H9 (cell line): ENCODE data around the gene INSYN2B. TPM values are rescaled to one million over a fixed set of nuclear protein-coding genes. Genes with fewer than 3 reads are reported as not detected.

Source experiments
- DNase-seq: peaks from one replicate; pipeline ENCODE4 v3.0.0-alpha.2; 2017
- H2AFZ ChIP-seq: one replicate; pipeline ENCODE4 v1.6.1; 2013; ENCODE audit warnings: mild to moderate bottlenecking, low read length, control low read depth, moderate library complexity
- H2AK5ac ChIP-seq: 2 replicates; pipeline ENCODE4 v1.6.1; 2013; ENCODE audit warnings: low read length, control low read depth, mixed read lengths; ENCODE audit not compliant: insufficient read length
- H2BK120ac ChIP-seq: one replicate; pipeline ENCODE4 v1.6.1; 2013; ENCODE audit warnings: low read depth, mild to moderate bottlenecking, low read length, control low read depth, inconsistent platforms; ENCODE audit not compliant: poor library complexity, severe bottlenecking
- H2BK12ac ChIP-seq: 2 replicates; pipeline ENCODE4 v1.6.1; 2013; ENCODE audit warnings: low read length, control low read depth, mixed read lengths, low read depth; ENCODE audit not compliant: insufficient read length
- H2BK15ac ChIP-seq: 2 replicates; pipeline ENCODE4 v1.6.1; 2013; ENCODE audit warnings: low read depth, low read length, control low read depth
- H2BK20ac ChIP-seq: one replicate; pipeline ENCODE4 v1.6.1; 2013; ENCODE audit warnings: low read depth, mild to moderate bottlenecking, low read length, control low read depth, inconsistent platforms; ENCODE audit not compliant: poor library complexity, severe bottlenecking
- H2BK5ac ChIP-seq: 2 replicates; pipeline ENCODE4 v1.6.1; 2013; ENCODE audit warnings: low read length, control low read depth, mixed read lengths; ENCODE audit not compliant: insufficient read length
- H3K14ac ChIP-seq: 2 replicates; pipeline ENCODE4 v1.6.1; 2013; ENCODE audit warnings: low read length, control low read depth; ENCODE audit not compliant: insufficient read depth
- H3K18ac ChIP-seq: 2 replicates; pipeline ENCODE4 v1.6.1; 2013; ENCODE audit warnings: low read depth, mild to moderate bottlenecking, mixed read lengths, low read length, control low read depth; ENCODE audit not compliant: insufficient read length
- H3K23ac ChIP-seq: 2 replicates; pipeline ENCODE4 v1.6.1; 2013; ENCODE audit warnings: low read length, control low read depth, mixed read lengths, low read depth; ENCODE audit not compliant: insufficient read length
- H3K23me2 ChIP-seq: 2 replicates; pipeline ENCODE4 v1.6.1; 2013; ENCODE audit warnings: low read depth, mild to moderate bottlenecking, mixed read lengths, low read length, control low read depth; ENCODE audit not compliant: insufficient read length, poor library complexity, severe bottlenecking
- H3K27ac ChIP-seq: 2 replicates; pipeline ENCODE4 v1.5.1; 2013; ENCODE audit warnings: low read length, control low read depth, mixed read lengths, low read depth; ENCODE audit not compliant: insufficient read length
- H3K27me3 ChIP-seq: 2 replicates; pipeline ENCODE4 v1.6.1; 2013; ENCODE audit warnings: low read length, control low read depth, inconsistent platforms; ENCODE audit not compliant: insufficient read depth
- H3K4ac ChIP-seq: 2 replicates; pipeline ENCODE4 v1.6.1; 2013; ENCODE audit warnings: low read depth, mild to moderate bottlenecking, control low read depth, inconsistent platforms, low read length, moderate library complexity
- H3K4me1 ChIP-seq: 2 replicates; pipeline ENCODE4 v1.6.1; 2013; ENCODE audit warnings: low read length, control low read depth, inconsistent platforms; ENCODE audit not compliant: insufficient read depth
- H3K4me2 ChIP-seq: 2 replicates; pipeline ENCODE4 v1.6.1; 2013; ENCODE audit warnings: low read length, control low read depth, mixed read lengths; ENCODE audit not compliant: insufficient read length, insufficient read depth
- H3K56ac ChIP-seq: 2 replicates; pipeline ENCODE4 v1.6.1; 2013; ENCODE audit warnings: low read depth, mild to moderate bottlenecking, mixed read lengths, low read length, control low read depth; ENCODE audit not compliant: insufficient read length
- H3K79me1 ChIP-seq: 2 replicates; pipeline ENCODE4 v1.6.1; 2013; ENCODE audit warnings: low read depth, mild to moderate bottlenecking, moderate library complexity, low read length, control low read depth, inconsistent platforms; ENCODE audit not compliant: insufficient read depth, poor library complexity, severe bottlenecking
- H3K79me2 ChIP-seq: 2 replicates; pipeline ENCODE4 v1.6.1; 2013; ENCODE audit warnings: low read length, control low read depth, inconsistent platforms; ENCODE audit not compliant: insufficient read depth
- H3K9ac ChIP-seq: 2 replicates; pipeline ENCODE4 v1.6.1; 2013; ENCODE audit warnings: low read length, control low read depth, mixed read lengths; ENCODE audit not compliant: insufficient read length; ENCODE audit errors: extremely low read depth
- H3K9me3 ChIP-seq: one replicate; pipeline ENCODE4 v1.6.1; 2013; ENCODE audit warnings: low read depth, low read length, inconsistent platforms; ENCODE audit not compliant: control insufficient read depth
- H3T11ph ChIP-seq: one replicate; pipeline ENCODE4 v1.6.1; 2013; ENCODE audit warnings: mild to moderate bottlenecking, low read length, control low read depth, inconsistent platforms
- H4K20me1 ChIP-seq: one replicate; pipeline ENCODE4 v1.6.1; 2013; ENCODE audit not compliant: control insufficient read depth, insufficient read length, insufficient read depth
- H4K5ac ChIP-seq: 2 replicates; pipeline ENCODE4 v1.6.1; 2013; ENCODE audit warnings: low read depth, mild to moderate bottlenecking, mixed read lengths, low read length, control low read depth; ENCODE audit not compliant: insufficient read length
- H4K8ac ChIP-seq: replicated peaks from 2 replicates; pipeline ENCODE4 v1.6.1; 2013; ENCODE audit warnings: low read length, control low read depth, mixed read lengths, low read depth; ENCODE audit not compliant: insufficient read length
- H4K91ac ChIP-seq: 2 replicates; pipeline ENCODE4 v1.6.1; 2013; ENCODE audit warnings: low read depth, mild to moderate bottlenecking, moderate library complexity, mixed read lengths, low read length, control low read depth; ENCODE audit not compliant: insufficient read length
- H3K27ac Mint-ChIP-seq, 3 experiments: 2 replicates in 2 of 3; 3 replicates in 1 of 3; pipeline ENCODE4 v1.8.0; 2020 to 2021; ENCODE audit warnings: mixed read lengths in 3 of 3, mild to moderate bottlenecking in 1 of 3, moderate library complexity in 1 of 3
- H3K27me3 Mint-ChIP-seq: 2 replicates; pipeline ENCODE4 v1.8.0; 2021; ENCODE audit warnings: low read depth, mild to moderate bottlenecking, moderate library complexity, mixed read lengths
- H3K36me3 Mint-ChIP-seq, 3 experiments: 2 replicates in 2 of 3; 3 replicates in 1 of 3; pipeline ENCODE4 v1.8.0; 2020 to 2021; ENCODE audit warnings: low read depth in 3 of 3, mixed read lengths in 3 of 3; ENCODE audit not compliant: insufficient read depth in 1 of 3
- H3K4me1 Mint-ChIP-seq, 2 experiments: 2 replicates each; pipeline ENCODE4 v1.8.0; 2020; ENCODE audit warnings: mixed read lengths in 2 of 2
- H3K4me3 Mint-ChIP-seq, 2 experiments: 2 replicates in 1 of 2; 3 replicates in 1 of 2; pipeline ENCODE4 v1.8.0; 2020 to 2021; ENCODE audit warnings: mild to moderate bottlenecking in 2 of 2, mixed read lengths in 2 of 2, moderate library complexity in 1 of 2
- H3K9me3 Mint-ChIP-seq, 2 experiments: 2 replicates in 1 of 2; 3 replicates in 1 of 2; pipeline ENCODE4 v1.8.0; 2020; ENCODE audit warnings: mild to moderate bottlenecking in 2 of 2, mixed read lengths in 2 of 2, moderate library complexity in 1 of 2
- WGBS: extraction: QIAGEN DNeasy Blood & Tissue Kit; methylation state at CpG from one replicate; pipeline ENCODE4 v1.1.7; 2013; ENCODE audit warnings: missing lambda C conversion rate, low lambda C conversion rate, mixed read lengths; ENCODE audit not compliant: insufficient read length; ENCODE audit errors: extremely low coverage; 5-methylcytosine and 5-hydroxymethylcytosine counted together
- total RNA-seq: library from RNA; stranded (reverse); gene quantifications from 2 replicates; pipeline ENCODE4 v1.2.1, GENCODE V29; 2021
- TF ChIP-seq, protein P1 (sequence below): fragments of 200-600 bp; sonication (generic); conservative IDR thresholded peaks from 3 replicates; pipeline ENCODE4 v1.8.0; 2021; ENCODE audit warnings: antibody characterized with exemption, mild to moderate bottlenecking

Gene INSYN2B
- total RNA-seq, 1 experiment from 2014 or later: not detected

GRCh38 chr5:169860585-169860984, 119.7 kb downstream of the INSYN2B start:
- no peaks in the 10 kb centered on the region for H3K4me1 Mint-ChIP-seq
- no peak overlapping the region for H3K4me3 Mint-ChIP-seq
- Histone ChIP-seq H2BK120ac (no peak overlapping the region), H3K27ac (no peak overlapping the region), H3K23ac (no peak overlapping the region), H3K56ac (no peak overlapping the region), H3K23me2 (no peaks in the 10 kb centered on the region), H3K18ac (no peak overlapping the region), H3K79me1 (no peaks in the 10 kb centered on the region), H3K4me1 (no peaks in the 10 kb centered on the region; the same call in 1 of the 2 replicates), H2BK20ac (no peak overlapping the region), H2BK5ac (no peak overlapping the region), H3K9ac (no peak overlapping the region), H3K79me2 (no peaks in the 10 kb centered on the region), H3K9me3 (no peaks in the 10 kb centered on the region), H2BK12ac (no peak overlapping the region), H4K5ac (no peak overlapping the region), H4K20me1 (no peaks in the 10 kb centered on the region), H2BK15ac (no peak overlapping the region), H3K4me2 (no peak overlapping the region), H3T11ph (no peak overlapping the region), H2AFZ (no peak overlapping the region), H3K27me3 (no peaks in the 10 kb centered on the region), H3K14ac (no peak overlapping the region), H2AK5ac (no peak overlapping the region), H4K8ac (no peak overlapping the region), H3K4ac (no peak overlapping the region), H4K91ac (no peak overlapping the region)
- DNase-seq: no peak
- no peak overlapping the region for H3K27ac Mint-ChIP-seq
- H3K36me3 Mint-ChIP-seq: no peaks in the 10 kb centered on the region
- H3K9me3 Mint-ChIP-seq: no peaks in the 10 kb centered on the region
- TF ChIP-seq, protein P1, sequence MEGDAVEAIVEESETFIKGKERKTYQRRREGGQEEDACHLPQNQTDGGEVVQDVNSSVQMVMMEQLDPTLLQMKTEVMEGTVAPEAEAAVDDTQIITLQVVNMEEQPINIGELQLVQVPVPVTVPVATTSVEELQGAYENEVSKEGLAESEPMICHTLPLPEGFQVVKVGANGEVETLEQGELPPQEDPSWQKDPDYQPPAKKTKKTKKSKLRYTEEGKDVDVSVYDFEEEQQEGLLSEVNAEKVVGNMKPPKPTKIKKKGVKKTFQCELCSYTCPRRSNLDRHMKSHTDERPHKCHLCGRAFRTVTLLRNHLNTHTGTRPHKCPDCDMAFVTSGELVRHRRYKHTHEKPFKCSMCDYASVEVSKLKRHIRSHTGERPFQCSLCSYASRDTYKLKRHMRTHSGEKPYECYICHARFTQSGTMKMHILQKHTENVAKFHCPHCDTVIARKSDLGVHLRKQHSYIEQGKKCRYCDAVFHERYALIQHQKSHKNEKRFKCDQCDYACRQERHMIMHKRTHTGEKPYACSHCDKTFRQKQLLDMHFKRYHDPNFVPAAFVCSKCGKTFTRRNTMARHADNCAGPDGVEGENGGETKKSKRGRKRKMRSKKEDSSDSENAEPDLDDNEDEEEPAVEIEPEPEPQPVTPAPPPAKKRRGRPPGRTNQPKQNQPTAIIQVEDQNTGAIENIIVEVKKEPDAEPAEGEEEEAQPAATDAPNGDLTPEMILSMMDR: no peak
- H3K27me3 Mint-ChIP-seq: peaks cover 1% of the 10 kb centered on the region; the same call in 1 of the 2 replicates
- no CpG with 5 or more reads among the region's 3 CpGs for WGBS
